Measurements from ENCODE around the gene GPR171.

GRCh38 chr3:151168269-151169094 is 34.5 kb downstream of the GPR171 start:
- peak; percentile 68 for TF ChIP-seq CTCF (IDR thresholded peaks at IDR 0.05; ENCODE audit: poor library complexity, severe bottlenecking)
- TF ChIP-seq, protein P1, sequence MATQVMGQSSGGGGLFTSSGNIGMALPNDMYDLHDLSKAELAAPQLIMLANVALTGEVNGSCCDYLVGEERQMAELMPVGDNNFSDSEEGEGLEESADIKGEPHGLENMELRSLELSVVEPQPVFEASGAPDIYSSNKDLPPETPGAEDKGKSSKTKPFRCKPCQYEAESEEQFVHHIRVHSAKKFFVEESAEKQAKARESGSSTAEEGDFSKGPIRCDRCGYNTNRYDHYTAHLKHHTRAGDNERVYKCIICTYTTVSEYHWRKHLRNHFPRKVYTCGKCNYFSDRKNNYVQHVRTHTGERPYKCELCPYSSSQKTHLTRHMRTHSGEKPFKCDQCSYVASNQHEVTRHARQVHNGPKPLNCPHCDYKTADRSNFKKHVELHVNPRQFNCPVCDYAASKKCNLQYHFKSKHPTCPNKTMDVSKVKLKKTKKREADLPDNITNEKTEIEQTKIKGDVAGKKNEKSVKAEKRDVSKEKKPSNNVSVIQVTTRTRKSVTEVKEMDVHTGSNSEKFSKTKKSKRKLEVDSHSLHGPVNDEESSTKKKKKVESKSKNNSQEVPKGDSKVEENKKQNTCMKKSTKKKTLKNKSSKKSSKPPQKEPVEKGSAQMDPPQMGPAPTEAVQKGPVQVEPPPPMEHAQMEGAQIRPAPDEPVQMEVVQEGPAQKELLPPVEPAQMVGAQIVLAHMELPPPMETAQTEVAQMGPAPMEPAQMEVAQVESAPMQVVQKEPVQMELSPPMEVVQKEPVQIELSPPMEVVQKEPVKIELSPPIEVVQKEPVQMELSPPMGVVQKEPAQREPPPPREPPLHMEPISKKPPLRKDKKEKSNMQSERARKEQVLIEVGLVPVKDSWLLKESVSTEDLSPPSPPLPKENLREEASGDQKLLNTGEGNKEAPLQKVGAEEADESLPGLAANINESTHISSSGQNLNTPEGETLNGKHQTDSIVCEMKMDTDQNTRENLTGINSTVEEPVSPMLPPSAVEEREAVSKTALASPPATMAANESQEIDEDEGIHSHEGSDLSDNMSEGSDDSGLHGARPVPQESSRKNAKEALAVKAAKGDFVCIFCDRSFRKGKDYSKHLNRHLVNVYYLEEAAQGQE (IDR thresholded peaks at IDR 0.05; ENCODE audit: borderline replicate concordance), result no peak
- TF ChIP-seq RAD21 (conservative IDR thresholded peaks at IDR 0.05), result peak; percentile 72
- TF ChIP-seq EP300 (conservative IDR thresholded peaks at IDR 0.05; ENCODE audit: poor library complexity, severe bottlenecking), result no peak
- no peak for TF ChIP-seq EZH2 (IDR thresholded peaks at IDR 0.05; ENCODE audit: borderline replicate concordance, insufficient read depth, low read length, poor library complexity, severe bottlenecking)
- TF ChIP-seq SMC3 (conservative IDR thresholded peaks at IDR 0.05; ENCODE audit: poor library complexity), result peak; percentile 76
- no peak for TF ChIP-seq POLR2AphosphoS5 (IDR thresholded peaks at IDR 0.05)
